Limb (tissue), 2 donors: ENCODE results near the gene STRN3.
"Not testable (repeated sequence)": the region's sequence is repeated elsewhere in the genome, so short reads cannot be mapped to it uniquely, and the experiment has no call there.

Experiments
- DNase-seq, 2 donors: peaks; one replicate each; pipeline ENCODE4 v3.0.0-alpha.2; 2016; ENCODE audit errors: extremely low spot score in 2 of 2

STRN3 gene

GRCh38 chr14:31036552-31036951 is 10.4 kb upstream of the STRN3 start:
- DNase-seq = no peak

- DNase-seq = no peak
These were observed 4.3 kb upstream of the STRN3 start for GRCh38 chr14:31030469-31030868.

DNA sequence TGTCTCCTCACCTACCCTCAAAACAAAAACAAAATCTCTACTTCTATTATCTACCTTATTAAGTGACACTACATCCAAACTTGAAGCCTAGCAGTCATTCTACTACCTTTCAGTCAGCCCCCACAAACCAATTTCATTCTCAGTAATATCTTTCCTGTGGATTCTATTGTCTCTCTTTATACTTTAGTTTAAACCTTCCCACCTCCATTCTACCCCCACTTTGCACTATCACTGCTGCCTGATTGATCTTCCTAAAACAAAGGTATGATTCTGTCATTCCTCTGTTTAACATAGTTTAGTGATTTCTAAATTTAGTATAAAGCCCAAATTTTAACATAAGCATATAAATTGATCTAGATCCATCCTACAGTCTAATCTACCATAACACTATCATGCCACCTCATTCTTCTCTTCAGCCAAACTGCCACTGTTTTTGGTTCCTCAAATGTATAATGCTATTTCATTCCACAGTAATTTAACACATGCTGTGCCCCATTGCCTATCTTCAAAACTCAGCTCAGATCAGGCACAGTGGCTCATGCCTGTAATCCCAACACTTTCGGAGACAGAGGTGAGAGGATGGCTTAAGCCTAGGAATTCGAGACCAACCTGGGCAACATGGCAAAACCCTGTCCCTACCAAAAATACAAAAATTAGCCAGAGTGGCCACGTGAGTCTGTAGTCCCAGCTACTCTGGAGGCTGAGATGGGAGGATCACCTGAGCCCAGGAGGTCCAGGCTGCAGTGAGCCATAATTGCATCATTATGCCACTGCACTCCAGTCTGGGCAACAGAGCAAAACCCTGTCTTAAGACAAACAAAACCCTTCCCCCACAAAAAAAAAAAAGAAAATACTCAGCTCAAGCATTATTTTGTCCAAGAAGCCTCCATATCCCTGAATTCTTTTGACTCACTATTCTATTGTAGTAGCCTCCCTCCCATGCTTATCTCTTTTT is 3.1 kb upstream of the STRN3 start:
- no peak for DNase-seq

- no peak for DNase-seq
These were observed 1.7 kb upstream of the STRN3 start for GRCh38 chr14:31027847-31028246.

DNA sequence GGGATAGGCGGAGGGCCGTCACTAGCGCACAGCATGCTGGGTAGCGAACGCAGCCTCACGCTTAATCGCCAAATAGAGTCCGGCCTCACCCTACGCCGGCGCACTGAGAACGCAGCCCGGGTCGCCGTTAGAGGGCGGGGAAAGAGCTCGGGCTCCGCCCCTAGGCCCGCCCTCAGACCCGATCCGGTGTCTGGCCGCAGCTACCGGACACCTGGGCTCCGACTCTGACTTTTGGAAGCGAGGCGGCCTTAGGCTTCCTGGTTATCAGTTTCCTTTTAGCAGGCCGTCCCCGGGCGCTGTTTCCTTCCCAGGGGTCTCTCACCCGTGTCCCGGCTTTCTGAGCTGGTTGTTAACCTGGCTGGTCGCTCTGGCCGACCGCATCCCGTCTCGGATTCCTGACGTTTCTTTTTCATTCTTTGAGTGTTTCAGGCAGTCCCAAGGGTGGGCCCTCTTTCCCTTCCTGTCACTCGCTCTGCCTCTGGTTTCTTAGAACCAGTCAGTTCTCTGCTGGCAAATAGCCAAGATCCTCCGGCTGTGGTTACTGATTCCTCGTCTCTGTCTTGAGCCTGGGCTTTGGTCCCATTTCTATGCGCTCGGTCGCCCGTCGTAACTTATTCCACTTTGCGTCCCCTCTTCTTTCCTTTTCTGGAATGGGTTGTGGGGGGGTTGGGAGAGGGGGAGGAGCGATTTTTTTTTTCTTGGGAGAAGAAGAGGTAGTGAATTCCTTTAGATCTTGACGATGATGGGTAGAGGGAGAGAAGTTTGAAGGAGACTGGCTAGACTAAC is 464 bp upstream of the STRN3 start:
- DNase-seq = peak; percentile 96 to 97

GRCh38 chr14:31025367-31026076 is 657 bp downstream of the STRN3 start, which contains the start of gene AP4S1:
TSS of gene AP4S1 (plus strand) at chr14:31025649. CDS start at chr14:31066197, 40,548 bp downstream.
- peak; percentile 42 to 82 for DNase-seq

DNA sequence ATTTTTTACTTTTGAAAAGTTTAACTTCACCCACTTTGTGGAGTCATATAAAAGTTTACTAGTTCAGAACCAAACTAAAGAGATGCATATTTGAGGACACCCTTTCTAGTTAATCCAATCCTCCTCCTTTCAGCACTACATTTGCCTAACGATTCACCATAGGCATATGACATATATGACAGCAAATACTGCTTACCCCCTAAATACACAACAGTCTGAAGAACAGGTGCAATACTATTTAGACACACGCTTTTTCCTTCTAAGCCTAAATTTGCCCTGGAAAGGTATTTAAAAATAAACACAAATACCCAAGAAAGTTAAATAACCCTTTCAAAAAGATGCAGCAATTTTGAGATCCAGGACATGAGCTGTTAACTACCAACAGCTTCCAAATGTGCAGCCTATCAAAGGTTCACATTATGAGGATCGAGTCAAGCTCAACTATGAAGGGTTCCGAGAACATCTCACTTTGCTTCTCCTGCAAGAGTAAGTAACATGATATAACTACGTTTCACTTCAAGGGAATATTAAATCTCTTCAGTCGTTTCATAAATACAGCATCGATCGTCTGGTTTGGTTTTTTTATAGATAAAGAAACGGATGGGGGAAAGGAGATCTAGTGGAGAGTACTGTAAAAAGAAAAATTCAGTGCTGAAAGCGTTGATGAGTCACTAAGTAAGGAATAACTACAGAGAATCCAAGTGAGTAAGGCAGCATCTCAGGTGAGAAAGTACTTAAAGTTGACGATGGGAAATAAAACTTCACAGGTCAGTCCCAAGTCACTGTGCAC is 1.4 kb downstream of the STRN3 start:
- no peak for DNase-seq

DNA sequence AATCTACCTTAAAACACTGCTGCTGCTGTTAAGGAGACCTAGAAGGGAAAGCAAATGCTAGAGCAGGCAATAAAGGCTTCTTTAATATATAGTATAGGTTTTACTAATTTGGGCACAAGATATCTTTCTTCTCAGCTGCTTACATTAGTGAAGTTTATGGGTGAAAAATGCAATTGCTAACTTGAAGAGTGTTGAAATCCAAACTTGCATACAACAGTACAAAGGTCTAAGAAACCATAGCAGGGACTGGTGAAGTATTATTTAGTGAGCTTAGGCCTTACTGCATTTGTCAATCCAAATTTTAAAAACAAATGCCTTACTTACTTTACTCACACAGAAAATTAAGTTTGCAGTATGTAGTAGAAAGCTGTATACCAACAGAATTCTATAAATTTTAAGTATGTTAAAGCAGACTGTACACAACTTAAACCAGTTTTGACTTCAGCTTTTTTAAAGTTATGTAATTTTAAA is 2.1 kb downstream of the STRN3 start:
- no peak for DNase-seq

DNA sequence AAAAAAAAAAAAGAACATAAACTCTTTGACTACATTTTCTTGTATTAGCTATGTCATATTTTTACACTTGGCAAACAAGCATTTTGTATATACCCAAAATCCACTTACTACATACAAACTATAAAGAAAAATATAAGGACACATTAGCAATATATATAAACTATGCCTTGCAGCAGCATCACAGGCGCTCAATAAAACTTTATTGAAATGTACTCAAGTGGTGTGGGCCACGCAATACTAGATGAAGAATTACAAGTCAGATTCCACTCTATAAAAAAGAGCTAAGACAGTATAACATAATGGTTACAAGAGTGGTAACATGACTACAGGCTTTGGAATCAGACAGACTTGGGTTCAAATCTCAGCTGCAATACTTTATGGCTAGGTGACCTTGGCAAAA is 3.8 kb downstream of the STRN3 start:
- no peak for DNase-seq

DNA sequence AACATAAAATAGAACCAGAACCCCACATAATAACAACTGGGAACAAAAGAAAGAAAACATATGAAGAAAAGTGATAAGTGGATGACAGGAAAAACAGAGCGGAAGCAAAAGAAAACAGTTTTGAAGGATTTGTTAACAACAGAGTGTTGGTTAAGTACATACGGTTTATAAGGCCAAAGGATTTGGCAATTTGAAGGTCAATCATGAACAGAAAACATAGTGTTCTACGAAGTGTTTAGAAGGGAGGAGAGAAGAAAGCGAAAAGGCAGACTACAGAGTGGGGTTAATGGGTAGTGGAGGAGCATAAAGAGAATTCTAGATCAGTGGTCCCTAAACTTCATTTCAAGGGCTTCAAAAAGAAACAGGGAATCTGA is 4.6 kb downstream of the STRN3 start:
- DNase-seq = no peak

DNA sequence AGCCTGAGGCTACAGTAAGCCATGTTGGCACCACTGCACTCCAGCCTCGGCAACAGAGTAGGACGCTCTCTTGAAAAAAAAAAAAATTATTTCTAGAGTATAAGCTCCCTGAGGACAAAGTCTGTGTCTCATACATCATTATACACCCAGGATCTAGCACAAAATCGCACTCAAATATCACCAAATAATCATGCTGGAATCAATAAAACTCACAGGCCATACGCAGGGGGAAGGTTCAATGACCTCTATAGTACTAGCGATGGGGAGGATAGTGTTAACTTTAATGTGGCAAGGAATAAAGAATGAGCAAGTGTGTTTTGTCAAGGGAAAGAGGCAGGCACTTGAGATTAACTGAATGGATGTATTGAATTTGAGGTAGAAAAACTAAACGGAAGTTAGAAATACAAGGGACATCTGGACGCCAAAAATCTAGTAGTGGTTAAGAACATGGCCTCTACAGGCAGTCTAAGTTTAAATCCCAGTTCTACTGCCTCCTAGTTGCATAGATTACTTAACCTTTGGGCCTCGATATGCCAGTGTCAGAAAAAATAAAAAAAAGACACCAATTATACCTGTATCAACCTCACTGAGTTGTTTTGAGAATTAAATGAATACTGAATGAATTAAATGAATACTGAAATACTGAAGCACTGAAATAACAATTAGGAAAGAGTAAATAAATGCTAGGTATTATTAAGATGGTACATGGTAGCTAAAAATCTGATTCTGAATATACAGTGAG is 5.2 kb downstream of the STRN3 start:
- no peak for DNase-seq

DNA sequence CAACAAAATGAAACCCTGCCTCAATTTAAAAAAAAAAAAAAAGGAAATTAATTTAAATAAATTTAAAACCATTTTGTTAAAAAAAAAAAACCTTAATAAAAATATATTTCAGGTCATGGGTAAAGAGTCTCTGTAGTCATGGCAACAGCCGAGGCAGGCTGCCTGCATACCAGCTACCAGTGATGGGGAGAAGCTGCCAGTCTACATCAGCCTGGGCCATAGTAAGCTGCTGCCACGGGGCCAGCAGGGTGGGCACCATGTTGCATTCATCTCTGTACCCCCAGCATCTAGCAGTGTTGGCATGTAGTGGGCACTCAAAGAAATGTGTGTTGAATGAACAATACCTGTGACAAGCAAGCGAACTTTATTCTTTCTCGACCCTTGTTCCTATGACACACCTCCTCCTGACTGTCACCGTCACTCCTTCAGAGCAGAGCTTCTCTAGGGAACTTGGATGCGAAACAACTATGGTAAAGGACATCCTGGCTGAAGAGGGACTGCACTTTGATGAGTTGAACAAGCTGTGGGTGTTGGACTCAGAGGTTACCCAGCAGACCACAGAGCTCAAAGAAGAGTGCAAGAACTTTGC is 8.0 kb downstream of the STRN3 start:
- DNase-seq = no peak

- DNase-seq = no peak
These were observed 12.3 kb downstream of the STRN3 start for GRCh38 chr14:31013841-31014240.

DNA sequence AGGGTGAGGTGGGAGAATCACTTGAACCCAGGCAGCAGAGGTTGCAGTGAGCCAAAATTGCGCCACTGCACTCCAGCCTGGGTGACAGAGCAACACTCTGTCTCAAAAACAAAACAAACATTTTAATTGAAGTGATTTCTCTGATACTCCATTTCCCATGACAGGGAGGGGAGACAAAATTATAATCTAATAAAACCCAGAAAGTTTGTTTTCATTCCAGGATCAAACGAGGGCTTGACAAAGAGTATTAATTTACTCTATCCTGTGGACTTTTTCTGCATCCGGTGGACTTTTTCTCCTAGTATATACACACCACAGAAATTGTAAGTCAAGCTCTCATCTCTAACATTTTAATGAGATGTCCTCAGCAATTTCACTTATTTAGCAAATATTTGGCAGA is 15.2 kb downstream of the STRN3 start:
- no peak for DNase-seq

GRCh38 chr14:31009836-31010574 is 16.2 kb downstream of the STRN3 start:
- DNase-seq = no peak

DNA sequence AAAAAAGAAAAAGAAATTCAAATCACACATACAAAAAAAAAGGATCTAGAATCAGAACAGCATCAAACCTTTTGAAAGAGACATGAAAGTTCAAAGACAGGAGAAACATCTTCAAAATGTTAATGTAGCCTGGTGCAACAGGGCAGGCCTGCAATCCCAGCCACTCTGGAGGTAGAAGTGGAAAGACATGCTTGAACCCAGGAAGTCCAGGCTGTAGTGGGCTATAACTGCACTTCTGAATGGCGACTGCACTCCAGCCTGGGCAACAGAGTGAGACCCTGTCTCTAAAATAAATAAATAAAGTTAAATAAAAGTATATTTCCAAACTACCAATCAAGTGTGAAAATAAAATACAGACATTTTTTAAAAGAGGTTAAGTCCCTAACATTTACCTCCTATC is 19.5 kb downstream of the STRN3 start:
- DNase-seq = no peak

DNA sequence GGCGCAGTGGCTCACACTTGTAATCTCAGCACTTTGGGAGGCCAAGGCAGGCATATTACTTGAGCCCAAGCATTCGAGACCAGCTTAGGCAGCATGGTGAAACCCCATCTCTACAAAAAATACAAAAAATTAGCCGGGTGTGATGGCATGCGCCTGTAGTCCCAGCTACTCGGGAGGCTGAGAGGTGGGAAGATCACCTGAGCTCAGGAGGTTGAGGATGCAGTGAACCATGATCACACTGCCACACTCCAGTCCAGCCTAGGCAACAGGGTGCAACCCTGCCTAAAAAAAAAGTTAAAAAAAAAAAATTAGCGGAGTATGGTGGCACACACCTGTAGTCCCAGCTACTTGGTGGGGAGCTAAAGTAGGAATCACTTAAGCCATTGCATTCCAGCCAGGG is 22.2 kb downstream of the STRN3 start:
- not testable (repeated sequence) for DNase-seq

DNA sequence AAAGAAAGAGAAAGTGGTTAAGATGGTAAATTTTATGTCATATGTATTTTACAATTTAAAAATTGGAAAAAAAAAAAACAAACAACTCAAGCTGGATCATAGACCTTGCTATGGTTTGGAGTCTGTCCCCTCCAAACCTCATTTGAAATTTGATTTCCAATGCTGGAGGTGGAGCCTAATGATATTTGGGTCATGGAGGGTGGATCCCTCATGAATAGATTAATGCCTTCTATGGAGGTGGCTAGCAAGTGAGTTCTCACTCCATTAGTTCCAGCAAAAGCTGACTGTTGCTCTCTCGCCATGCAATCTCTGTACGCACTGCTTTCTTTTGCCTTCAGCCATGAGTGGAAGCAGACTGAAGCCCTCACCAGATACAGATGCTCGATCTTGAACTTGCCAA is 22.9 kb downstream of the STRN3 start:
- no peak for DNase-seq

DNA sequence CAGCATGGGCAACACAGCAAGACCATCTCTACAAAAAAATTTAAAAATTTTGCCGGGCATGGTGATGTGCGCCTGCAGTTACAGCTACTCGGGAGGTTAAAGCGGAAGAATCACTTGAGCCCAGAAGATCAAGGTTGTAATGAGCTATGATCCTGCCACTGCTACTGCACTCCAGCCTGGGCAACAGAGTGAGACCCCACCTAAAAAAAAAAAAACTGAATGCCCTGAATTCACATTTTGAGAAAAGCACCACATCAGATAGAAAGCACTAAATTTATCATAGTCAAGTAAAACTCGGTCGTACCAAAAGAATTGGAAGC is 24.9 kb downstream of the STRN3 start:
- no peak for DNase-seq
